HTERT RPE-1 (cell line): Measurements from ENCODE around the gene OTOG.

ENCODE experiments used
- in situ Hi-C: fragments of 300-500 bp; cut with MboI; formaldehyde crosslinking; loops from 4 replicates; pipeline ENCODE4 v1.14.3; 2020; ENCODE audit warnings: low sequenced_read_pairs

Gene OTOG

GRCh38 chr11:17691550-17691949 lies 144.5 kb downstream of the OTOG start:
- in situ Hi-C loops, result no loop called here

GRCh38 chr11:17691976-17692375 lies 144.9 kb downstream of the OTOG start:
- in situ Hi-C loops, result no loop called here

- in situ Hi-C loops, result no loop called here
Observed at GRCh38 chr11:17692931-17693330, 145.9 kb downstream of the OTOG start.

GRCh38 chr11:17693531-17693930 lies 146.5 kb downstream of the OTOG start:
- in situ Hi-C loops, result no loop called here

- in situ Hi-C loops, result no loop called here
Observed at GRCh38 chr11:17694494-17695110, 147.5 kb downstream of the OTOG start.

- in situ Hi-C loops, result no loop called here
Observed at GRCh38 chr11:17695454-17696441, 148.7 kb downstream of the OTOG start.

GRCh38 chr11:17696741-17697140 lies 149.7 kb downstream of the OTOG start:
- in situ Hi-C loops, result no loop called here
